Activated T-helper 9 cell treated with anti-CD3 and anti-CD28 coated beads, Interleukin-2, amount 50 U/mL, for 16 hours (primary cell): Measurements from ENCODE around the gene EIF4G3.
"Not testable (repeated sequence)": the region's sequence is repeated elsewhere in the genome, so short reads cannot be mapped to it uniquely, and the experiment has no call there.

ENCODE experiments used
- DNase-seq: peaks from one replicate; pipeline ENCODE4 v3.0.0-alpha.2; 2020; ENCODE audit warnings: low read depth

Gene EIF4G3

GRCh38 chr1:21105807-21106206, 70.9 kb downstream of the EIF4G3 start:
- DNase-seq: no peak

DNA sequence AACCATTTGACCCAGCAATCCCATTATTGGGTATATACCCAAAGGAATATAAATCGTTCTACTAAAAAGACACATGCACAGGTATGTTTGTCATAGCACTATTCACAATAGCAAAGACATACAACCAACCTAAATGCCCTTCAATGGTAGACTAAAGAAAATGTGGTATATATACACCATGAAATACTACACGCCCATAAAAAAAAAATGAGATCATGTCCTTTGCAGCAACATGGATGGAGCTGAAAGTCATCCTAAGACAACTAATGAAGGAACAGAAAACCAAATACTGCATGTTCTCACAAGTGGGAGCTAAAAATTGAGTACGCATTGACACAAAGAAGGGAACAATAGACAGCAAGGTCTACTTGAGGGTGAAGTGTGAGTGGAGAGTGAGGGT, 72.0 kb downstream of the EIF4G3 start:
- DNase-seq: no peak

DNA sequence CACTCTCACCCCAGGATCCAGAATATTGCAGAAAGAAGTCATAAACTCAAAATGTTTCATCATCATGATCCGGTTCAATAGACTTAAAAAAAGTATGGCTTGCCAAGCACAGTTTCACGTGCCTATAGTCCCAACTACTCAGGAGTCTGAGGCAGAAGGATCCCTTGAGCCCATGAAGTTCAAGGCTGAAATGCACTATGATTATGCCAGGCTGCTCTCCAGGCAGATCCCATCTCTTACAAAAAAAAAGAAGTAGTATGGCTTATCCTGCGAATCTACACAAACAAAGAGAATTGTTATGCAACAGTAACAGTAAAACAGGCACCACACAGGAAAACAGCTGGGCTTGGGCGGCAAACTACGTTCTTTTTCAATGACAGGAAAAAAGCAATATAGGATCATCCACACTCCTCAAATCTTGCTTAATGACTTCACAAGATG, 76.2 kb downstream of the EIF4G3 start:
- DNase-seq: no peak

GRCh38 chr1:21099869-21100131, 76.9 kb downstream of the EIF4G3 start:
- DNase-seq: no peak

DNA sequence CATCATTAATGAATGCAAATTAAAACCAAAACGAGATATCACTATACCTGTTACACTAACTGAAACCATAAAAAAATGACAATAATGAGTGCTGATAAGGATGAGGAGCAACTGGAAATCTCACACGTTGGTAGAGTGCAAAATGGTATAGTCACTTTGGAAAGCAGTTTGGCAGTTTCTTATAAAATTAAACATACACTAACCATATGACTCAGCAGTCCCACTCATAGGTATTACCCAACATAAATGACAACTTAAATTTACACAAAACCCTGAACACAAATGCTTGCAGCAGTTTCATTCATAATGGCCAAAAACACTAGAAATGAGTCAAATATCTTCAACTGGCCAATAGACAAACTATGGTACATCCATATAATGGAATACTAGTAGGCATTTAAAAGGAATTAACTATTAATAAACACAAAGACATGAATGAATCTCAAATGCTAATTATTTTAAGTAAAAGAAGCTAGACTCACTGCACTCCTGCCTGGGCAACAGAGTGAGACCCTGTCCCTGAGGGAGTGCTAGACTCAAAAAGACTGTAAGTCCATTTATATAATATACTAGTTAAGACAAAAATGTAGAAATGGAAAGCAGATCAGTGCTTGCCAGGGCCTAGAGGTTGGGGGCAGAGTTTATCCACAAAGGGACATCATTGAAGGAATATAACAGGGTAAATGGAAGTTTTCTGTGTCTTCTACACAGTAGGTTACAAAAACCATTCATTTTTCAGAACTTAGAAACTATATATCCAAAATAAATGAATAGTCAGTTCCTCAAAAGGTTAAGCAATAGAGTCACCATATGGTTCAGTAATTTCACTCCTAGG, 77.4 kb downstream of the EIF4G3 start:
- no peak for DNase-seq

- DNase-seq: no peak
Measured at GRCh38 chr1:21098186-21098915, 78.3 kb downstream of the EIF4G3 start.

- no peak for DNase-seq
Measured at GRCh38 chr1:21097729-21098128, 79.0 kb downstream of the EIF4G3 start.

DNA sequence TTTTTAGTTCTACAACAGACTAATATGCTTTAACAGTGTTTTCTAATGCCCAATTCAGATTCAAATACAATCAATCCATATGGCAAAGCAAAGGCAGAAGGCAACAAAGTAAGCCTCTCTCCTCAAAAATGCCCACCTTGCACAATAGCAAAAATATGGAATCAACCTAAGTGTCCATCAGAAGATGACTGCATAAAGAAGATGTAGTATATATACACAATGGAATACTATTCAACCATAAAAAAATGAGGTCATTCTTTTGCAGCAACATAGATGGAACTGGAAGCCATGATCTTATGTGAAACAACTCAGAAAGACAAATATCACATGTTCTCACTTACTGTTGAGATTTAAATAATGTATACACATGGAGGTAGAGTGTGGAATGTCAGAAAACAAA, 80.7 kb downstream of the EIF4G3 start:
- DNase-seq: no peak

DNA sequence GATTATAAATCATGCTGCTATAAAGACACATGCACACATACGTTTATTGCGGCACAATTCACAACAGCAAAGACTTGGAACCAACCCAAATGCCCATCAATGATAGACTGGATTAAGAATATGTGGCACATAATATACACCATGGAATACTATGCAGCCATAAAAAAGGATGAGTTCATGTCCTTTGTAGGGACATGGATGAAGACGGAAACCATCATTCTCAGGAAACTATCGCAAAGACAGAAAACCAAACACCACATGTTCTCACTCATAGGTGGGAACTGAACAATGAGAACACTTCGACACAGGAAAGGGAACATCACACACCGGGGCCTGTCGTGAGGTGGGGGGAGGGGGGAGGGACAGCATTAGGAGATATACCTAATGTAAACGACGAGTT, 82.4 kb downstream of the EIF4G3 start:
- not testable (repeated sequence) for DNase-seq

DNA sequence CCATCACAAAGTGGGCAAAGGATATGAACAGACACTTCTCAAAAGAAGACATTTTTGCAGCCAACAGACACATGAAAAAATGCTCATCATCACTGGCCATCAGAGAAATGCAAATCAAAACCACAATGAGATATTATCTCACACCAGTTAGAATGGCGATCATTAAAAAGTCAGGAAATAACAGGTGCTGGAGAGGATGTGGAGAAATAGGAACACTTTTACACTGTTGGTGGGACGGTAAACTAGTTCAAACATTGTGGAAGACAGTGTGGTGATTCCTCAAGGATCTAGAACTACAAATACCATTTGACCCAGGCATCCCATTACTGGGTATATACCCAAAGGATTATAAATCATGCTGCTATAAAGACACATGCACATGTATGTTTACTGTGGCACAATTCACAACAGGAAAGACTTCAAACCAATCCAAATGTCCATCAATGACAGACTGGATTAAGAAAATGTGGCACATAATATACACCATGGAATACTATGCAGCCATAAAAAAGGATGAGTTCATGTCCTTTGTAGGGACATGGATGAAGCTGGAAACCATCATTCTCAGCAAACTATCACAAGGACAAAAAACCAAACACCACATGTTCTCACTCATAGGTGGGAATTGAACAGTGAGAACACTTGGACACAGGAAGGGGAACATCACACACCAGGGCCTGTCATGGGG, 83.3 kb downstream of the EIF4G3 start:
- DNase-seq: not testable (repeated sequence)

- not testable (repeated sequence) for DNase-seq
Measured at GRCh38 chr1:21092545-21092944, 84.2 kb downstream of the EIF4G3 start.

GRCh38 chr1:21091053-21091690, 85.5 kb downstream of the EIF4G3 start:
- not testable (repeated sequence) for DNase-seq

DNA sequence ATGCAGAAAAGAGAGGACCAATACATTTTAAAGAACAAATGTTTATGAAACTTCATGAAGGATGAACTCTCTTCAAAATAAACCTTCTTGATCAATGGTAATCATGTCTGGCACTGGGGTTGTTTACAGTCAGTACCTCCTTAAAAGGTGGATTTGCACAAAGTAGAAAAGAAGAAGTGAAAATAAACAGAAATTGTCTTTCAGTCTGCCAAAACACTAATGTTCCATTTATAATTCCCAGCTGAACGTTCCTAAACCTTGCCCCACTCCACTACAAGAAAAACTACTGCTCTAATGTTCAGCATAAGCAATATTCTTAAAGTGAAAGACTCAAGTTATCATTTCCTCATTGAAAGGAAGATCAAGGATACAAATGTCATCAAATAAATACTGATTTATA, 86.2 kb downstream of the EIF4G3 start:
- no peak for DNase-seq

GRCh38 chr1:21089731-21090130, 87.0 kb downstream of the EIF4G3 start:
- no peak for DNase-seq

DNA sequence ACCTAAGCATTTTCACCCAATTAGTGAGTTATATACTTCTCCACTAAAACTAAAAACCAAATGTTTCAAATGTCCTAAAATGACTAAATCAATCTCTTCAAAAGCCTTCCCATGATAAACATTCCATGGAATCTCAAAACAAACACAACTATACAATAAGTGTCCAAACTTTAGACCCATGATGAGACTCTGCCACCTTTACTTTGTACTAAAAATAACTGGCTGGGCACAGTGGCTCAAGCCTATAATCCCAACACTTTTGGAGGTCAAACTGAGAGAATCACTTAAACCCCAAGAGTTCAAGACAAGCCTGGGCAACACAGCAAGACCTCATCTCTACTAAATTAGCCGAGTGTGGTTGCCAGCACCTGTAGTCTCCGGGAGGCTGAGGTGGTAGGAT, 87.4 kb downstream of the EIF4G3 start:
- no peak for DNase-seq

GRCh38 chr1:21084111-21084810, 92.4 kb downstream of the EIF4G3 start:
- DNase-seq: no peak

DNA sequence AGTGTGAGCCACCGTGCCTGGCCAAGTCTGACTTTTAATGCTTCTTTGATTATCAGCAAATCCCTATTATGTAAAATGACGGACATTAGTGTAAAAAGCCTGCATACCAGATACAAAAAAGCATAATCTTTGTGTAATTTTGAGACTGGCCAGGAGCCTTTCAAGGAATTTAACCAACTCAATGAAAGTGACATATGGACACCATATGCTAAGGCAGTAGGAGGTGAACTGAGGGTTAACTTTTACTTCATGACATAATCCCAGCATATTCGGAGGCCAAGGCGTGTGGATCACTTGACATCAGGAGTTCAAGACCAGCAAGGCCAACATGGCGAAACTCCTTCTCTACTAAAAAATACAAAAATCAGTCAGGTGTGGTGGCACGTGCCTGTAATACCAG, 94.6 kb downstream of the EIF4G3 start:
- DNase-seq: no peak

GRCh38 chr1:21077085-21077484, 99.6 kb downstream of the EIF4G3 start:
- no peak for DNase-seq

DNA sequence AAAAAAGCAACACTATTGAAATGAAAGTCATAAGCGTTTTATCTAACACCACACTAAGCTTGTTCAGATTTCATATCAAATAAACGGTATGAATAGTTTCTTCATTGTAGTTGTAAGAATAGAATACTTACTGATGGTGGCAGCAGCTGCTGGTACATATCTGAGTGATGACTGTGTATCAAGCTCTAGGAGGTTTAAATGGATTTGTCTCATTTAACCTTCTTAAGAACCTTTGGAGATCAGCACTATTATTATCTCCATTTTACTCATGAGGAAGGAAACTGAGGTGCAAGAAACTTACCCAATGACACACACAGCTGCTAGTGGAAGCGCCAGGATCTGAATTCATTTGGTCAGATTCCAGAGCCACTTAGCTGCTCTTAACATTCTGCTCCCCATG, 104.0 kb downstream of the EIF4G3 start:
- no peak for DNase-seq

- DNase-seq: no peak
Measured at GRCh38 chr1:21069549-21069948, 107.1 kb downstream of the EIF4G3 start.

DNA sequence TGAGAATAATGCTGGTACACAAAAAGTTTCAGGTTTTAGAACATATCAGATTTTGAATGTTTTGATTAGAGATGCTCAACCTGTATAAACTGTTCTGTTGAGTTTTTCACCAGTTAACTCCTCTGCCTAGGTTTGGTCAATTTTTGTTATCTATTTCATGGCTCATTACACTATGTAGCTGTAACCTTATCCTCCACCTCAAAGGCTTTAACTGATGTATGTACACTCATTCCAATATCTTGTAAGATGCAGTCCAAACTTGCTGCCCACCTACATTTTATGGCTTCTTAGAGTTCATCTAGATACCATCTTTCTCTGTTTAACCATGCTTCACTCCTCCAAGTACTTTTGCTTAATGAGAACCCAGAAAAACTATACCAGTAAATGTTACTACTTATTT, 107.8 kb downstream of the EIF4G3 start:
- DNase-seq: no peak
